ENCODE results near the gene KCNB1.

GRCh38 chr20:49318430-49319207 lies 163.8 kb downstream of the KCNB1 start:
- TF ChIP-seq BHLHE40 (IDR thresholded peaks at IDR 0.05; ENCODE audit: low read depth, low read length) (no peak), CTCF (conservative IDR thresholded peaks at IDR 0.05; ENCODE audit: low read depth, low read length) (no peak), ELK1 (IDR thresholded peaks at IDR 0.05; ENCODE audit: borderline replicate concordance, low read depth, low read length) (no peak), SMC3 (IDR thresholded peaks at IDR 0.05; ENCODE audit: low read depth, low read length) (no peak), CEBPB (IDR thresholded peaks at IDR 0.05; ENCODE audit: low read depth, low read length) (no peak), USF2 (IDR thresholded peaks at IDR 0.05; ENCODE audit: low read depth, low read length) (no peak), POLR2A (IDR thresholded peaks at IDR 0.05; ENCODE audit: low read depth, low read length) (no peak), MAFK (IDR thresholded peaks at IDR 0.05; ENCODE audit: low read depth, low read length) (no peak), RAD21 (IDR thresholded peaks at IDR 0.05; ENCODE audit: low read length) (no peak)

All from IMR-90 (cell line).